ENCODE data around the gene RPS16. TPM values are rescaled to one million over a fixed set of nuclear protein-coding genes. Genes with fewer than 3 reads are reported as not detected.

RPS16 gene
- total and polyA plus RNA-seq, 2 of the 13 experiments (the other 11 are each of a cell fraction or from before 2014, with no cell fraction given) = 488 to 2,583 TPM

DNA sequence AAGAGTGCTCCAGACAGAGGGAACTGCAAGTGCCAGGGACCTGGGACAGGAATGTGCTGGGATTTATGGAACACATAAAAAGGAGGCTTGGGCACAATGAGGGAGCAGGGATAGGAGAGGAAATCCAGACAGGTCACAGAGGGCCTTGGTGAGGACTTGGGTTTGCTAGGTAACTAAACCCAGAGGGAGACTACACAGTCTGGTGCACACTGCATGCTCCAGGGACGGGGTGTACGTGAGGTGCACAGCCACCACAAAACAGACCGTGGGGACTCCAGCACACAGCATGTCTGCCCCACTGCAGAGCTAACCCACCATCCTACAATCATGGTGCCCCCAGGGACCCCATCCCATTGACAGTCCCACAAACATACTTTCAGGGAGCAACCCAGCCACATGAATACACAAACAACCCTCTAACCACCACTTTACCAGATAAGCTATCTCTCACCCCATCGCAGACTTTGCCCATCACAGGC lies 34.6 kb downstream of the RPS16 start (continued):
- TF ChIP-seq ZNF713 (CRISPR knock-in tag; IDR thresholded peaks at IDR 0.05) (0 out of 2 replicates have a peak, but pooled peaks have one; percentile 60), ZNF589 (CRISPR knock-in tag; conservative IDR thresholded peaks at IDR 0.05) (no peak), ZNF777 (CRISPR knock-in tag; IDR thresholded peaks at IDR 0.05) (0 out of 2 replicates have a peak, but pooled peaks have one; percentile 38)

DNA sequence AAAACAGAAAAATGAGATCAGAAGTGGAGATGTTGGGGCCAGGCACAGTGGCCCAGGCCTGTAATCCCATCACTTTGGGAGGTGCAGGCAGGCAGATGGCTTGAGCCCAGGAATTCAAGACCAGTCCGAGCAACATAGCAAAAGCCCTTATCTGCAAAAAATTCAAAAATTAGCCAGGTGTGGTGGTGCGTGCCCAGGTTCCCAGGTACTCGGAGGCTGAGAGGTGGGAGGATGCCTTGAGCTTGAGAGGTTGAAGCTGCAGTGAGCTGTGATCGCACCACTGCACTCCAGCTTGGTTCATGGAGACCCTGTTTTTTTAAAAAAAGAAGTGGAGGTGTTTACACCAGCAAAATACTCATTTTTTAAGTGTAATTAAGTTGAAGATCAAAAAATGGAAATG lies 35.7 kb downstream of the RPS16 start:
- intact Hi-C loops (cut with micrococcal nuclease; ENCODE audit: unreplicated experiment) (loop anchor here (5.0 kb wide), 1 partner anchor 1042 kb away; the partner anchor contains the start of gene SERTAD3), in situ Hi-C loops (cut with HindIII; ENCODE audit: extremely low pct_ligation_motif_present, low pct_unique_long_range_greater_than_20kb) (no loop called here)
- Histone ChIP-seq H3K4me2 (ENCODE audit: low read depth, low read length) (no peak overlapping the region), H2AFZ (ENCODE audit: low read length) (no peak overlapping the region), H4K20me1 (ENCODE audit: insufficient read depth, low read length) (no peaks in the 10 kb centered on the region), H3K27me3 (ENCODE audit: control insufficient read depth in 1 of 2, insufficient read depth in 2 of 2, low read length in 2 of 2) (no peaks in the 10 kb centered on the region), H3K9me3 (ENCODE audit: low read length) (no peaks in the 10 kb centered on the region), H3K4me3 (replicated peaks in 1 of 3; ENCODE audit: insufficient read depth in 1 of 3, low read depth in 2 of 3, low read length in 3 of 3) (no peak overlapping the region), H3K9ac (ENCODE audit: insufficient read depth, low read depth, low read length) (no peak overlapping the region), H3K79me2 (ENCODE audit: insufficient read depth, low read length) (no peaks in the 10 kb centered on the region), H3K36me3 (replicated peaks in 1 of 2; ENCODE audit: control insufficient read depth in 1 of 2, insufficient read depth in 2 of 2, low read length in 2 of 2) (0 out of 5 replicates have a peak, but pooled peaks cover 0 to 2% of the 10 kb centered on the region in 2 experiments), H3K4me1 (ENCODE audit: insufficient read depth, low read length) (peaks cover 65% of the 10 kb centered on the region), H3K27ac (ENCODE audit: extremely low read length, insufficient read depth, low read length) (peak overlapping the region; percentile 98)
- no TSS peak for BruUV-seq (replicated peaks)
- DNase-seq (ENCODE audit: low spot score) = no peak
- TF ChIP-seq ZNF337 (CRISPR knock-in tag; IDR thresholded peaks at IDR 0.05; ENCODE audit: borderline replicate concordance, low read depth) = no peak
- ChIA-PET POLR2A (interaction anchor here (2.3 to 2.7 kb wide), 3 partner anchors 9 to 41 kb away, joined by 9 to 64 read pairs (median 48); partner anchors contain the start of genes MED29, PAF1 and PLEKHG2), CTCF (ENCODE audit: low intra/inter-chr PET ratio, low total read pairs) (no interaction called here)
- FAIRE-seq = no peak
- no peak for ATAC-seq
- WGBS (ENCODE audit: low lambda C conversion rate) = 96% methylated on average over 4 of the region's 4 CpGs

DNA sequence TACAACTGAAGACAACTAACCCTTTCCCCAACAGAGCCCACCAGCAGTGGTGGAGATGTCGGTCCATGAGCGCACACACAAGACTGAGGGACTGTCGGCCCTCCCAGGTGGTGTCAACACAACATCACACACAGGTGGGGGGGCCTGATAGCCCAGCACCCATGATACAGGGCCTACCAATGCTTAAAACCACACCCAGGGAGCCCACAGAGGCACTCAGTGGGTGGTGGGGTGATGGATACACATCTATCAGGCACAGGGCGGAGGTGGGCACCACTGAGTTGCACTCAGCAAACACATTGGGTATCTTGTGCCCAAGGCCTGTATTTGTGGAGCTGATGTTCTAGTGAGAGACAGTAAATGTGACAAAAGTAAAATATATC lies 36.1 kb downstream of the RPS16 start:
- no peaks in the 10 kb centered on the region for H3K79me2 ChIP-seq (ENCODE audit: insufficient read depth, low read length)
- intact Hi-C loops (cut with micrococcal nuclease; ENCODE audit: unreplicated experiment) = loop anchor here (5.0 kb wide), 1 partner anchor 1043 kb away; the partner anchor contains the start of gene SERTAD3
- H3K9ac ChIP-seq (ENCODE audit: insufficient read depth, low read depth, low read length) = 0 out of 2 replicates have a peak overlapping the region, but pooled peaks have one; percentile 10
- ATAC-seq = no peak
- H4K20me1 ChIP-seq (ENCODE audit: insufficient read depth, low read length) = no peaks in the 10 kb centered on the region
- ChIA-PET CTCF (ENCODE audit: low intra/inter-chr PET ratio, low total read pairs) (interaction anchor here (4.2 kb wide), 1 partner anchor 12 kb away, joined by 127 read pairs; the partner anchor contains the start of gene PLEKHG2), POLR2A (interaction anchor here (1.2 to 3.4 kb wide), 6 partner anchors 8 to 46 kb away, joined by 3 to 123 read pairs (median 17); partner anchors contain the start of genes MED29, PAF1, PLEKHG2 and SUPT5H)
- in situ Hi-C loops (cut with HindIII; ENCODE audit: extremely low pct_ligation_motif_present, low pct_unique_long_range_greater_than_20kb) = no loop called here
- H3K4me3 ChIP-seq (replicated peaks in 1 of 3; ENCODE audit: insufficient read depth in 1 of 3, low read depth in 2 of 3, low read length in 3 of 3) = no peak overlapping the region
- H3K4me1 ChIP-seq (ENCODE audit: insufficient read depth, low read length) = peaks cover 65% of the 10 kb centered on the region
- peak overlapping the region; percentile 39 for H3K4me2 ChIP-seq (ENCODE audit: low read depth, low read length)
- no TSS peak for BruUV-seq (replicated peaks)
- H3K36me3 ChIP-seq (replicated peaks in 1 of 2; ENCODE audit: control insufficient read depth in 1 of 2, insufficient read depth in 2 of 2, low read length in 2 of 2) = 0 out of 5 replicates have a peak, but pooled peaks cover 0 to 3% of the 10 kb centered on the region in 2 experiments
- peak overlapping the region; percentile 98 for H3K27ac ChIP-seq (ENCODE audit: extremely low read length, insufficient read depth, low read length)
- H3K27me3 ChIP-seq (ENCODE audit: control insufficient read depth in 1 of 2, insufficient read depth in 2 of 2, low read length in 2 of 2) = no peaks in the 10 kb centered on the region
- no peak for DNase-seq (ENCODE audit: low spot score)
- 95% methylated on average over 3 of the region's 4 CpGs for WGBS (ENCODE audit: low lambda C conversion rate)
- H3K9me3 ChIP-seq (ENCODE audit: low read length) = no peaks in the 10 kb centered on the region
- H2AFZ ChIP-seq (ENCODE audit: low read length) = no peak overlapping the region
- no peak for FAIRE-seq
- TF ChIP-seq GFI1 (CRISPR knock-in tag; IDR thresholded peaks at IDR 0.05; ENCODE audit: borderline replicate concordance) = no peak
- no peak for TF ChIP-seq ZNF549 (CRISPR knock-in tag; IDR thresholded peaks at IDR 0.05)
- no peak for TF ChIP-seq ZNF180 (CRISPR knock-in tag; IDR thresholded peaks at IDR 0.05; ENCODE audit: borderline replicate concordance, low read depth)
- no peak for TF ChIP-seq ZNF781 (CRISPR knock-in tag; IDR thresholded peaks at IDR 0.05; ENCODE audit: borderline replicate concordance, not compliant biosample characterization)
- TF ChIP-seq TBX3 (IDR thresholded peaks at IDR 0.05; ENCODE audit: borderline replicate concordance) = no peak
- TF ChIP-seq, protein P1, sequence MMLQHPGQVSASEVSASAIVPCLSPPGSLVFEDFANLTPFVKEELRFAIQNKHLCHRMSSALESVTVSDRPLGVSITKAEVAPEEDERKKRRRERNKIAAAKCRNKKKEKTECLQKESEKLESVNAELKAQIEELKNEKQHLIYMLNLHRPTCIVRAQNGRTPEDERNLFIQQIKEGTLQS (CRISPR knock-in tag; IDR thresholded peaks at IDR 0.05) = no peak
- TF ChIP-seq ZNF460 (CRISPR knock-in tag; IDR thresholded peaks at IDR 0.05; ENCODE audit: borderline replicate concordance) = no peak
- TF ChIP-seq PITX1 (CRISPR knock-in tag; IDR thresholded peaks at IDR 0.05) = no peak
- no peak for TF ChIP-seq TBP (CRISPR knock-in tag; IDR thresholded peaks at IDR 0.05)
- no peak for TF ChIP-seq RFX1 (IDR thresholded peaks at IDR 0.05)
- TF ChIP-seq GTF2F1 (IDR thresholded peaks at IDR 0.05; ENCODE audit: low read length) = no peak
- no peak for TF ChIP-seq ARNTL (CRISPR knock-in tag; IDR thresholded peaks at IDR 0.05)
- TF ChIP-seq ATM (IDR thresholded peaks at IDR 0.05; ENCODE audit: borderline replicate concordance) = no peak

Data from HepG2 (cell line).